Measurements from ENCODE around the gene DPM3. TPM values are rescaled to one million over a fixed set of nuclear protein-coding genes. Genes with fewer than 3 reads are reported as not detected.

DPM3 gene
- total and polyA plus RNA-seq, 2 of the 13 experiments (the other 11 are each of a cell fraction or from before 2014, with no cell fraction given): 23.2 to 53.4 TPM

- no peak for TF ChIP-seq SIX4 (CRISPR knock-in tag; IDR thresholded peaks at IDR 0.05)
- TF ChIP-seq ZBTB1 (CRISPR knock-in tag; IDR thresholded peaks at IDR 0.05; ENCODE audit: borderline replicate concordance): peak; percentile 20; the same call in 1 of the 2 replicates
- peak; percentile 96 for TF ChIP-seq ETV5 (CRISPR knock-in tag; IDR thresholded peaks at IDR 0.05; ENCODE audit: borderline replicate concordance)
- TF ChIP-seq PHF21A (CRISPR knock-in tag; IDR thresholded peaks at IDR 0.05): no peak; the same call in 1 of the 2 replicates
- 0 out of 2 replicates have a peak, but pooled peaks have one; percentile 30 for TF ChIP-seq ZNF616 (CRISPR knock-in tag; IDR thresholded peaks at IDR 0.05; ENCODE audit: low read depth)
- no peak for TF ChIP-seq TAF15 (IDR thresholded peaks at IDR 0.05; ENCODE audit: low read depth, low read length, poor library complexity, severe bottlenecking)
- TF ChIP-seq ZNF878 (CRISPR knock-in tag; IDR thresholded peaks at IDR 0.05): peak; percentile 30; the same call in 1 of the 2 replicates
- no peak for TF ChIP-seq ZNF234 (CRISPR knock-in tag; conservative IDR thresholded peaks at IDR 0.05)
- no peak; the same call in 1 of the 2 replicates for TF ChIP-seq ZGPAT (CRISPR knock-in tag; IDR thresholded peaks at IDR 0.05)
- no peak for TF ChIP-seq HMG20A (CRISPR knock-in tag; IDR thresholded peaks at IDR 0.05; ENCODE audit: borderline replicate concordance)
- no peak for TF ChIP-seq LBX2 (CRISPR knock-in tag; IDR thresholded peaks at IDR 0.05; ENCODE audit: borderline replicate concordance)
- 0 out of 2 replicates have a peak, but pooled peaks have one; percentile 21 for TF ChIP-seq TARDBP (CRISPR knock-in tag; IDR thresholded peaks at IDR 0.05)
- 0 out of 2 replicates have a peak, but pooled peaks have one; percentile 23 for TF ChIP-seq FOXJ3 (CRISPR knock-in tag; IDR thresholded peaks at IDR 0.05; ENCODE audit: borderline replicate concordance)
- TF ChIP-seq ETV6 (CRISPR knock-in tag; conservative IDR thresholded peaks at IDR 0.05): 0 out of 2 replicates have a peak, but pooled peaks have one; percentile 71
- peak; percentile 50; the same call in 1 of the 2 replicates for TF ChIP-seq HBP1 (CRISPR knock-in tag; IDR thresholded peaks at IDR 0.05; ENCODE audit: low read depth)
- no peak for TF ChIP-seq GTF3A (CRISPR knock-in tag; conservative IDR thresholded peaks at IDR 0.05)
- TF ChIP-seq ZBTB21 (CRISPR knock-in tag; IDR thresholded peaks at IDR 0.05): no peak
- TF ChIP-seq RFXAP (CRISPR knock-in tag; IDR thresholded peaks at IDR 0.05; ENCODE audit: borderline replicate concordance): no peak
- peak; percentile 91 for TF ChIP-seq PAXIP1 (CRISPR knock-in tag; conservative IDR thresholded peaks at IDR 0.05)
- peak; percentile 78; the same call in 1 of the 2 replicates for TF ChIP-seq ZNF567 (CRISPR knock-in tag; IDR thresholded peaks at IDR 0.05; ENCODE audit: borderline replicate concordance)
- peak; percentile 68; the same call in 1 of the 2 replicates for TF ChIP-seq MEF2D (CRISPR knock-in tag; IDR thresholded peaks at IDR 0.05)
- no peak for TF ChIP-seq PRPF4 (IDR thresholded peaks at IDR 0.05; ENCODE audit: low read depth, low read length, poor library complexity, severe bottlenecking)
- TF ChIP-seq ZNF749 (CRISPR knock-in tag; IDR thresholded peaks at IDR 0.05; ENCODE audit: borderline replicate concordance): peak; percentile 89
Observed at GRCh38 chr1:155128755-155129473, 11.4 kb downstream of the DPM3 start (continued).
